DOHH2 (cell line): Measurements from ENCODE around the gene PAQR9.

Experiments
- H3F3A ChIP-seq: fragments of 200-600 bp; sonication (generic), shearing (Covaris generic); 2 replicates; pipeline ENCODE4 v1.6.0; 2016; ENCODE audit warnings: antibody characterized with exemption, mild to moderate bottlenecking; ENCODE audit not compliant: control insufficient read depth, insufficient read depth
- H3K27ac ChIP-seq: fragments of 200-600 bp; sonication (generic); 2 replicates; pipeline ENCODE4 v1.5.1; 2014; ENCODE audit warnings: low read depth, mild to moderate bottlenecking, low read length, moderate library complexity
- H3K27me3 ChIP-seq: fragments of 200-600 bp; sonication (generic); 2 replicates; pipeline ENCODE4 v1.6.1; 2014; ENCODE audit warnings: mild to moderate bottlenecking, low read length, mixed read lengths; ENCODE audit not compliant: control insufficient read depth
- H3K36me3 ChIP-seq: fragments of 200-600 bp; sonication (generic); 2 replicates; pipeline ENCODE4 v1.6.1; 2014; ENCODE audit warnings: mild to moderate bottlenecking, low read length, moderate library complexity, mixed read lengths; ENCODE audit not compliant: control insufficient read depth
- H3K4me1 ChIP-seq: fragments of 200-600 bp; sonication (generic); 2 replicates; pipeline ENCODE4 v1.6.1; 2014; ENCODE audit warnings: mild to moderate bottlenecking, low read length, mixed read lengths; ENCODE audit not compliant: control insufficient read depth
- H3K4me2 ChIP-seq: fragments of 200-600 bp; sonication (generic); 2 replicates; pipeline ENCODE4 v1.6.0; 2014; ENCODE audit warnings: mild to moderate bottlenecking, low read length, moderate library complexity
- H3K4me3 ChIP-seq: fragments of 200-600 bp; sonication (generic); 2 replicates; pipeline ENCODE4 v1.5.1; 2014; ENCODE audit warnings: mild to moderate bottlenecking, low read length, mixed read lengths
- H3K79me2 ChIP-seq: fragments of 200-600 bp; sonication (generic); 2 replicates; pipeline ENCODE4 v1.6.1; 2014; ENCODE audit warnings: mild to moderate bottlenecking, low read length, mixed read lengths; ENCODE audit not compliant: control insufficient read depth
- H3K9me2 ChIP-seq: fragments of 200-600 bp; sonication (generic); replicated peaks from 2 replicates; pipeline ENCODE4 v1.6.1; 2014; ENCODE audit warnings: mild to moderate bottlenecking, low read length, mixed read lengths; ENCODE audit not compliant: control insufficient read depth
- H3K9me3 ChIP-seq: fragments of 200-600 bp; sonication (generic); 2 replicates; pipeline ENCODE4 v1.6.1; 2014; ENCODE audit warnings: antibody characterized with exemption, low read length, mixed read lengths; ENCODE audit not compliant: control insufficient read depth, insufficient read depth
- H4K20me1 ChIP-seq: fragments of 200-600 bp; sonication (generic); 2 replicates; pipeline ENCODE4 v1.6.0; 2014; ENCODE audit warnings: low read depth, mild to moderate bottlenecking, antibody characterized with exemption, low read length, moderate library complexity; ENCODE audit not compliant: control insufficient read depth, insufficient read depth
- EZH2phosphoT487 ChIP-seq: fragments of 200-600 bp; sonication (generic); IDR thresholded peaks from 2 replicates; pipeline ENCODE4 v1.6.1; 2017; ENCODE audit warnings: borderline replicate concordance, mild to moderate bottlenecking, antibody characterized with exemption, low read length, moderate library complexity, mixed read lengths
- TF ChIP-seq, protein P1 (sequence below): fragments of 200-600 bp; sonication (generic); IDR thresholded peaks from one replicate; pipeline ENCODE4 v1.5.1; 2014; ENCODE audit warnings: antibody characterized with exemption, mild to moderate bottlenecking, low read depth, low read length; ENCODE audit not compliant: poor library complexity, severe bottlenecking

PAQR9 gene

DNA sequence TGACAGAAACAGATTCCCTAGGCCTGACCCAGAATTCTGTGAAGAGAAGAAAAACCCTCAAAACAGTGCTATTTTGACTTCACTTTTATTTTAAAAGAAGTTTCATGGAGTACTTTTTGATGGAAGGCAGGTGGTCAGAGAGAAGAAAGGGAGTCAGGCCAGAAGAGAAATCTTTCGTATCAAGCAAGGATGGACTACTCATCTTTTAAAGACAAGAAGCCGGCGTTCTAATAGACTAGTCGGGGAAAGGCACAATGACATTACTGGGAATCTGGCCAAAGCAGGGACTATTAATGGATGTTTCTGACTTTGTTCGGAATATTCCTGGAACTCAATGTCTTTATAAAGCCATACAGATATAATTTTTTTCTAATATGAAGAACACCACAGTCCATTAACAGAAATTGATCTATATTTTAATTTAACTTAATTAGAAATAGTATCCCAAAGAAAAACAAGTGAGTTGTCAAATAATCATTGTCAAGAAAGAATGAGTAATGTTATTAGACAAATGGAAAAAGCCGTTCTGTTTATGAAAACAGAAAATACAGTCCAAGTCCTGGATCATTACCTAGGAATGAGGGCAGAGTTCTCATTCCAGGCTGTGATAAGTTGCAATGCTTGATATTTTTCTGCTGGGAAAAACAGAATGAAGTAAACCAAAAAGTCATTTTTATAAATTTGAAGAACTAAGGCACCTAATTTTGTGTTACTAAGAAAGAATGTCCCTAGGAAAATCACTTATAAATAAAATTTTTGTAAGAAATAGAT is 50.9 kb downstream of the PAQR9 start:
- Histone ChIP-seq H3K4me3 (no peak overlapping the region), H3K4me2 (no peak overlapping the region), H3F3A (no peaks in the 10 kb centered on the region), H4K20me1 (no peaks in the 10 kb centered on the region), H3K4me1 (no peaks in the 10 kb centered on the region), H3K79me2 (no peaks in the 10 kb centered on the region), H3K27ac (no peak overlapping the region), H3K9me2 (no peaks in the 10 kb centered on the region), H3K36me3 (no peaks in the 10 kb centered on the region), H3K27me3 (no peaks in the 10 kb centered on the region; the same call in none of the 2 replicates), H3K9me3 (no peaks in the 10 kb centered on the region)
- TF ChIP-seq, protein P1, sequence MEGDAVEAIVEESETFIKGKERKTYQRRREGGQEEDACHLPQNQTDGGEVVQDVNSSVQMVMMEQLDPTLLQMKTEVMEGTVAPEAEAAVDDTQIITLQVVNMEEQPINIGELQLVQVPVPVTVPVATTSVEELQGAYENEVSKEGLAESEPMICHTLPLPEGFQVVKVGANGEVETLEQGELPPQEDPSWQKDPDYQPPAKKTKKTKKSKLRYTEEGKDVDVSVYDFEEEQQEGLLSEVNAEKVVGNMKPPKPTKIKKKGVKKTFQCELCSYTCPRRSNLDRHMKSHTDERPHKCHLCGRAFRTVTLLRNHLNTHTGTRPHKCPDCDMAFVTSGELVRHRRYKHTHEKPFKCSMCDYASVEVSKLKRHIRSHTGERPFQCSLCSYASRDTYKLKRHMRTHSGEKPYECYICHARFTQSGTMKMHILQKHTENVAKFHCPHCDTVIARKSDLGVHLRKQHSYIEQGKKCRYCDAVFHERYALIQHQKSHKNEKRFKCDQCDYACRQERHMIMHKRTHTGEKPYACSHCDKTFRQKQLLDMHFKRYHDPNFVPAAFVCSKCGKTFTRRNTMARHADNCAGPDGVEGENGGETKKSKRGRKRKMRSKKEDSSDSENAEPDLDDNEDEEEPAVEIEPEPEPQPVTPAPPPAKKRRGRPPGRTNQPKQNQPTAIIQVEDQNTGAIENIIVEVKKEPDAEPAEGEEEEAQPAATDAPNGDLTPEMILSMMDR = no peak
- TF ChIP-seq EZH2phosphoT487 = no peak
